Stimulated activated CD8-positive, alpha-beta memory T cell treated with anti-CD3 and anti-CD28 coated beads, Interleukin-12 subunit alpha, Interleukin-12 subunit beta, amount 100 ng/mL, for 1 hour (primary cell): ENCODE results near the gene CUL9.

Experiments used
- DNase-seq: peaks from one replicate; pipeline ENCODE4 v3.0.0-alpha.2; 2020; ENCODE audit warnings: low read depth

The CUL9 gene

DNA sequence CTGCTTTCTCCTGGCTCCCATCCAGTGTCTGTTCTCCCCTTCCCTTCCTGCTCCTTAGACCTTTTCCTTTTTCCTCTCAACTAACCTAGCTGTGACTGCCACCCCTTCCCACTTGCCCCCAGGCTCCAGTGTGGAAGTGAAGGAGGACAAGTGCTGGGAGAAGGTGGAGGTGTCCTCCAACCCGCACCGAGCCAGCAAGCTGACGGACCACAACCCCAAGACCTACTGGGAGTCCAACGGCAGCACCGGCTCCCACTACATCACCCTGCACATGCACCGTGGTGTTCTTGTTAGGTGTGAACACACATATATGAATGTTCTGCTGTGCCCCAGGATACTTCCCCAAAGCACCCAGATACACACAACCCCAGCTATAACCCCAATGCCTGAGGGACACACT is 18.5 kb downstream of the CUL9 start:
- DNase-seq = no peak

DNA sequence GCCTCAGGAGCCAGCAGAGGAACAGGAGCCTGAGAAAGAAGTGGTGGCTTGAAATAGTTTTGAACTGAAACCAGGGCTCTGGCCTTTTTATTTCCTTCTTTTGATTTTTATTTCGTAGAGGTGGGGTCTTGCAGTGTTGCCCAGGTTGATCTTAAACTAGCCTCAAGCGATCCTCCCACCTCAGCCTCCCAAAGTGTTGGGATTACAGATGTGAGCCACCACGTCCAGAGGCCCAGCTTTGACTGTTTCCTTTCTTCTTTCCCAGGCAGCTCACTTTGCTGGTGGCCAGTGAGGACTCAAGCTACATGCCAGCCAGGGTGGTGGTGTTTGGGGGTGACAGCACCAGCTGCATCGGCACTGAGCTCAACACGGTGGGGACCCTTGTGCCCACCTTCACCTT is 20.5 kb downstream of the CUL9 start:
- DNase-seq = no peak

GRCh38 chr6:43203029-43203717 is 21.2 kb downstream of the CUL9 start:
- DNase-seq = no peak

DNA sequence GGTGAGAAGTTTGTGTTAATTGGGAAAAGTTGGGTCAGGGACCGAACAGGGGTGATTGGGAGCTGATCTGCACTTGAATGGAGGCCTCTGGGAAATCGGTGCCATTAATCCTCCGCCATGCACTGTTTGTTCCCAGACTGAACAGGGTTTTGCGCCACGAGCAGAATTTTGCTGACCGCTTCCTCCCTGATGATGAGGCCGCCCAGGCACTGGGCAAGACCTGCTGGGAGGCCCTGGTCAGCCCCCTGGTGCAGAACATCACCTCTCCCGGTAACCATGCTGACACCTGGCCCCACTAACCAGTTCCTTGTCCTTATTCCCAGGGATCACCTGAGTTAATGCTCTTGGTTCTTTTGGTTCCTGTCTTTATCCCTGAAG is 21.7 kb downstream of the CUL9 start:
- DNase-seq = no peak

DNA sequence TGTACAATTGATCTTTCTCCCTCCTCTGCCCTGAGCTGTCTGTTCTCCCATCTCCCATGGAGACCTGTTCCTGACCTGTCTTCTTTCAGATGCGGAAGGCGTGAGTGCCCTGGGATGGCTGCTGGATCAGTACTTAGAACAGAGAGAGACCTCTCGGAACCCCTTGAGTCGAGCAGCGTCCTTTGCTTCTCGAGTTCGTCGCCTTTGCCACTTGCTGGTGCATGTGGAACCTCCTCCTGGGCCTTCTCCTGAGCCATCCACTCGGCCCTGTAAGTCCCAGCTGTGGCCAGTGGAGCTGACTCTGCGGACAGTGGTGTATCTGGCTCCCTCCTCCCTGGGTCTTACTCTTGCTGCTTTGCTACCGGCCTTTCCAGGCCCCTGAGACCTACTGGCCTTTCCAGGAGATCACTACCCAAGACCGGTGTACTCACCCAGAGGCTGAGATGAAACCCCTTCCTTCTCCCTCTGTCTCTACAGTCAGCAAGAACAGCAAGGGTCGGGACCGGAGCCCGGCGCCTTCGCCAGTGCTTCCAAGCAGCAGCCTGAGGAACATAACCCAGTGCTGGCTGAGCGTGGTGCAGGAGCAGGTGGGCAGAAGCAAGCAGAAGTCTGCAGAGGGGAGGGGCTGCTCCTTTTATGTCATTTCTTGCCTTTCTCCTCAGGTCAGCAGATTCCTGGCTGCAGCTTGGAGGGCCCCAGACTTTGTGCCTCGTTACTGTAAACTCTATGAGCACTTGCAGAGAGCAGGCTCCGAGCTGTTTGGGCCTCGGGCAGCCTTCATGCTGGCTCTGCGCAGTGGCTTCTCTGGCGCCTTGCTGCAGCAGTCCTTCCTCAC is 22.5 kb downstream of the CUL9 start:
- DNase-seq = no peak

DNA sequence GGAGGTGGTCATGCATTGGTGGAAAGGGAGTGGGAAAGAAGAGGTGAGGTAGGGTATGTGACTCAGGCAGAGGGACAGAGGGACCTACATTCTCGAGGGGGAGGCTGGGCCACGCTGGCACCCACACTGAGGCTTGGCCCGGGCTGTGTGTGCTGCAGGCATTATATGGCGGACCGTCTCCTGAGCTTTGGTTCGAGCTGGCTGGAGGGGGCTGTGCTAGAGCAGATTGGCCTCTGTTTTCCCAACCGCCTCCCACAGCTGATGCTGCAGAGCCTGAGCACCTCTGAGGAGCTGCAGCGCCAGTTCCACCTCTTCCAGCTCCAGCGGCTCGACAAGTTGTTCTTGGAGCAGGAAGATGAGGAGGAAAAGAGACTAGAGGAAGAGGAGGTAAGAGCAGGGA is 23.9 kb downstream of the CUL9 start:
- no peak for DNase-seq

DNA sequence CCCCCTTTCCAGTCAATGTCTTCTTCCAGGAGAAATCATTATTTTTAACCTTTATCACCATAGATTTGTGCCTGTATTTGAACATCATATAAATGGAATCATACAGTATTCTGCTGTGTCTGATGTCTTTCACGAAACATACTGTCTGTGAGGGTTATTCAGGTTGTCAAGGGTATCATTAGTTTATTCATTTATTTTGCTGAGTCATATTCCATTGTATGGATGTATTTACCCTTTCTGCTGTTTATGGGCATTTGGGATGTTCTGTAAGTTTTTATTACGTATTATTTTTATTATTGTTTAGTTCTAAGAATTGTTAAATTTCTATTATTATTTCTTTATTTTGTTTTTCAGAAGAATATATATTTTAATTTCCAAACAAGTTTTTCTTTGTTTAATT is 25.3 kb downstream of the CUL9 start:
- no peak for DNase-seq

DNA sequence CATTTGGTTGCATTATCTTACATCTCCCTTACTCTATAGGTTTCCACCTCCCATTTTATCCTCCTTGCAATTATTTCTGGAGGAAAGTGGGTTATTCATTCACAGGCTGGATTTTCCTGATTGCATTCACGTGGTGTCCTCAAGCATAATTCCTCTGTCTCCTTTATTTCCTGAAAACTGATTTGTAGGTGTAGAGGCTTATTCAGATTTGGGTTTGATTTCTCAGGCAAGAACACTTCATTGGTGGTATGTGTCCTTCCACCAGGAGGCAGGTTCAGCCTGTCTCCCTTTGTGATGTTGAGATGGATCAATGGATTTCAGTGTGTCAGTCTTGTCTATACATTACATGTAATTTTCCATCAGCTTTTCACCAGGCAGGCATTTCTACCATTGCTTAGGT is 30.0 kb downstream of the CUL9 start:
- no peak for DNase-seq

GRCh38 chr6:43213431-43213830 is 31.4 kb downstream of the CUL9 start:
- no peak for DNase-seq

- DNase-seq = no peak
These were observed 33.1 kb downstream of the CUL9 start for GRCh38 chr6:43215066-43215465.

DNA sequence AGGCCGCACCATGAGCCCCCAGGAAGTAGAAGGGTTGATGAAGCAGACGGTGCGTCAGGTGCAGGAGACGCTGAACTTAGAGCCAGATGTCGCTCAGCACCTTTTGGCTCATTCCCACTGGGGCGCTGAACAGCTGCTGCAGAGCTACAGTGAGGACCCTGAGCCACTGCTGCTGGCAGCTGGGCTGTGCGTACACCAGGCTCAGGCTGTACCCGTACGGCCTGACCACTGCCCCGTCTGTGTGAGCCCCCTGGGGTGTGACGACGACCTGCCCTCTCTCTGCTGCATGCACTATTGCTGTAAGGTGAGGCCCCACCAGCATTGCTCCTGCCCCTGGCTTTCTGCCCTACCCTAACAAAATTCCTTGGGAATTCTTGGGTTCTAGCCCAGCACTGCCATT is 34.2 kb downstream of the CUL9 start:
- no peak for DNase-seq

DNA sequence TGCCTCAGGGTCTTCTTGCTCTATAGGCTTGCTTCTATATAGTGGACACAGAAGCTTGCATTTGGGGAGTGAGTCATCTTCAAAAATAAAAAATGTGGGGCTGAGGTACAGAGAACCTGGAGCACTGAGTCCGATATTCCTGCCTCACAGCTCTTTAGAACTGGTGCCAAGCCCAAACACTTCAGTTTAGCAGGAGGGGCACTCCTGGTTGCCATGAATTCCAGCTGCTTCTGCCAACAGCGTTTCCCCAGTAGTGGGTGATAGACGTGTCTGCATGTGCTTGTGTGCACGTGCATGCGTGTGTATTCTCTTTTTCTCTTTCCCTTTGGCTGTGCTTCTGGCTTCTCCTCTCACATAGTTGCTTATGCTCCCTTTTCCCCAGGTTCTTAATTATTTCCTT is 35.4 kb downstream of the CUL9 start:
- no peak for DNase-seq

DNA sequence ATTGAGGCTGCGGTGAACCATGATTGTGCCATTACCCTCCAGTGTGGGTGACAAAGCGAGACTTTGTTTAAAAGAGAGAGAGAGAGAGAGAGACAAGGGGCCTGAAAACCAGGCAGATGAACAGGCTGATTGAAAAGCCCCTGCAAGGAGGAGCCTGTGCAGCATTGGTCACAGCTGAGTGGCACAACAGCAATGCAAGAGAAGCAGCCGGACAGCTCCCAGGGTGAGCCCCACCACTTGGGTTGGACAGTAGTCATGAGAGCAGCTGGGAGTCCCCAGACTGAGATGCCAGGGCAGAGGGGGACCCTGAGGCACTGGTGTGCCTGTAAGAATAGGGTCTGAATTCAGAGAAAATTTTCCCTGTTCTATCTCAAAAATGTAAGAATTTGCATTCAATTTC is 37.1 kb downstream of the CUL9 start:
- no peak for DNase-seq

GRCh38 chr6:43219814-43220213 is 37.8 kb downstream of the CUL9 start:
- no peak for DNase-seq

DNA sequence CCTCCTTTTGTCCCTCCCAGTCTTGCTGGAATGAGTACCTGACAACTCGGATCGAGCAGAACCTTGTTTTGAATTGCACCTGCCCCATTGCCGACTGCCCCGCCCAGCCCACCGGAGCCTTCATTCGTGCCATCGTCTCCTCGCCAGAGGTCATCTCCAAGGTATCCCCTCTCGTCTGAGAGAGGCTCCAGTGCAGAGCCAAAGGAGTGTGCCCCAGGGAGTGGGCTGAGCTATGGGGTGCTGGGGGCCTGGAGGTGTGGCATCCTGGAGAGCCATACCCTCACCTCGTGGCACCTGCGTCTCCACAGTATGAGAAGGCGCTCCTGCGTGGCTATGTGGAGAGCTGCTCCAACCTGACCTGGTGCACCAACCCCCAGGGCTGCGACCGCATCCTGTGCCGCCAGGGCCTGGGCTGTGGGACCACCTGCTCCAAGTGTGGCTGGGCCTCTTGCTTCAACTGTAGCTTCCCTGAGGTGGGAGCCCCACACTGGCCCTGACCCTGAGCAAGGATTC is 38.5 kb downstream of the CUL9 start:
- DNase-seq = no peak

GRCh38 chr6:43221046-43221972 is 39.3 kb downstream of the CUL9 start:
- no peak for DNase-seq

GRCh38 chr6:43222418-43223059 is 40.5 kb downstream of the CUL9 start:
- DNase-seq = no peak

- DNase-seq = no peak
These were observed 41.2 kb downstream of the CUL9 start for GRCh38 chr6:43223175-43223574.

DNA sequence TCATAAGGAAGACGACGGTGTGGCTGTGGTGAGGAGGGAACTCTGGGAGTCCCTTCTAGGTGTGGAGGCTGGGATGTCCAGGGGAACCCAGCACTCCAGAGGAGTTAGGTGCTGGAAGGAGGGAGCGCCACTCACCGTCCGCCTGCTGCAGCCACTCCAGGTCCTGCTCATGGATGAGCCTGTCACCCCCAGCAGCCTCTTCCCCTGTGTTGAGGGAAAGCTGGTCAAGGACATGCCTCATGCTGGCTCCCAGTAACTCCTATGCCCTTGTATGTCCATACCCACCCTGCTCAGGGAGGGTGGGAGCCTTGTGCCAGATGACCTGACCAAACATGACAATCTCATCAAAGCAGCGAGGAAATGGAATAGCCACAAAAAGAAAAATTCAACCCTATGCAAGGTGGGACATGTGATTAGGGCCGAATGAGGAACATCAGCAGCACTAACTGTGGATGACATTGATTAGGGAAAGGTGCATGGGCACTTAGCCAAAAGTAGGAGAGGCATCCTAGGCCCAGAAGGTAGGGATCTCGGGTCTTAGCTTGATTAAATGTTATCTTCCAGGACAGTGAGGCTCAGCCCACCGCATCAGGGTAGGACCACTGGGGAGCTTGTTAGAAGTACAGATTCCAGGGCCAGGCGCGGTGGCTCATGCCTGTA is 44.3 kb downstream of the CUL9 start:
- DNase-seq = no peak

GRCh38 chr6:43228951-43229802 is 47.2 kb downstream of the CUL9 start, which contains the start of gene DNPH1:
TSS of gene DNPH1 (minus strand) at chr6:43229481. CDS start at chr6:43229456, 25 bp downstream.
- peak; percentile 60 for DNase-seq
